NB4 (cell line): Measurements from ENCODE around the gene CD4.

Experiments
- POLR2A ChIP-seq: IDR thresholded peaks from 2 replicates; pipeline ENCODE4 v1.6.1; 2011; ENCODE audit warnings: mild to moderate bottlenecking; ENCODE audit not compliant: insufficient read length; ENCODE audit errors: extremely low read depth
- TF ChIP-seq, protein P1 (sequence below): IDR thresholded peaks from one replicate; pipeline ENCODE4 v1.5.1; 2012; ENCODE audit warnings: low read depth, low read length

DNA sequence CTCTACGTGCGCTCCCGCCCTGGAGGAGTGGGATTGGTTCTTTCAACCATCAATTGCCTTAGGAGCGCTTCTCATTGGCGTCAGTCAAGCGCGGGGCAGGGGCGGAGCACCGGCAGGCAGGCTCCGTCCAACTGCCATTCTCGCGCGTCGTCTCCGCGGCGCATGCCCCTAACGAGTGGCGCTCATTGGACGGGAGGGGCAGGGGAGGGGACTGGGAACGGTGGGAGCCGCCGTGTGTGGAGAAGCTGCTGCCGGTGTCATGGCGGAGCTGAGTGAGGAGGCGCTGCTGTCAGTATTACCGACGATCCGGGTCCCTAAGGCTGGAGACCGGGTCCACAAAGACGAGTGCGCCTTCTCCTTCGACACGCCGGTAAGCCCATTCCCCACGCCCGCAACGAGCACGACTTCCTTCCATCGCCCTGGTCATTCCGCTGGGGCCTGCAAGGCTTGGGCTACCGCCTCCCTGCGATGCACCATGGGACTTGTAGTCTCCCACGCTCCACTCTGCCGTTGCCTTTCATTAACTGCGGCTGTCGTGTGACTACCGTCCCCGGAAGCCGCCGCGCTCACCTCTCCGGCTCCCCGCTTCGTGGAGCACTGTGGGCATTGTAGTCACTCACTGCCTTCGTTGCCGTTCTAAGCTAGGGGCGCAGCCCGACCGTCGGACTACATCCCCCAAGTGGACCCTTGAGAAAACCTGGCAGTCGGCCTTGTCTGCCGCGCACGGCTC, 62.8 kb downstream of the CD4 start, which contains the start of gene USP5:
- TF ChIP-seq, protein P1, sequence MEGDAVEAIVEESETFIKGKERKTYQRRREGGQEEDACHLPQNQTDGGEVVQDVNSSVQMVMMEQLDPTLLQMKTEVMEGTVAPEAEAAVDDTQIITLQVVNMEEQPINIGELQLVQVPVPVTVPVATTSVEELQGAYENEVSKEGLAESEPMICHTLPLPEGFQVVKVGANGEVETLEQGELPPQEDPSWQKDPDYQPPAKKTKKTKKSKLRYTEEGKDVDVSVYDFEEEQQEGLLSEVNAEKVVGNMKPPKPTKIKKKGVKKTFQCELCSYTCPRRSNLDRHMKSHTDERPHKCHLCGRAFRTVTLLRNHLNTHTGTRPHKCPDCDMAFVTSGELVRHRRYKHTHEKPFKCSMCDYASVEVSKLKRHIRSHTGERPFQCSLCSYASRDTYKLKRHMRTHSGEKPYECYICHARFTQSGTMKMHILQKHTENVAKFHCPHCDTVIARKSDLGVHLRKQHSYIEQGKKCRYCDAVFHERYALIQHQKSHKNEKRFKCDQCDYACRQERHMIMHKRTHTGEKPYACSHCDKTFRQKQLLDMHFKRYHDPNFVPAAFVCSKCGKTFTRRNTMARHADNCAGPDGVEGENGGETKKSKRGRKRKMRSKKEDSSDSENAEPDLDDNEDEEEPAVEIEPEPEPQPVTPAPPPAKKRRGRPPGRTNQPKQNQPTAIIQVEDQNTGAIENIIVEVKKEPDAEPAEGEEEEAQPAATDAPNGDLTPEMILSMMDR: no peak
- TF ChIP-seq POLR2A: peak; percentile 76
